Skin of body (tissue), 2 donors: ENCODE measurements around the gene VWA3A. TPM values are rescaled to one million over a fixed set of nuclear protein-coding genes. Genes with fewer than 3 reads are reported as not detected.
"Not testable (repeated sequence)": the region's sequence is repeated elsewhere in the genome, so short reads cannot be mapped to it uniquely, and the experiment has no call there.

Experiments
- DNase-seq: peaks from one replicate; lab custom pipeline; 2025; lab: John Stamatoyannopoulos, UW
- total RNA-seq: library from RNA; depleted of rRNA; stranded (reverse); fragments of >200 nt; gene quantifications from one replicate; pipeline ENCODE4 v1.2.3, GENCODE V29; 2014

The VWA3A gene
- total RNA-seq, 1 donor from 2014 or later: 0.79 TPM

GRCh38 chr16:22089910-22090309 is 2.4 kb upstream of the VWA3A start:
- DNase-seq: no peak

GRCh38 chr16:22091721-22092120 is 620 bp upstream of the VWA3A start:
- no peak for DNase-seq

GRCh38 chr16:22093331-22093730 is 990 bp downstream of the VWA3A start:
- no peak for DNase-seq

- no peak for DNase-seq
Measured at GRCh38 chr16:22093996-22094395, 1.7 kb downstream of the VWA3A start.

- no peak for DNase-seq
Measured at GRCh38 chr16:22098405-22099255, 6.3 kb downstream of the VWA3A start.

- DNase-seq: no peak
Measured at GRCh38 chr16:22099256-22099975, 7.1 kb downstream of the VWA3A start.

GRCh38 chr16:22103441-22103840 is 11.1 kb downstream of the VWA3A start:
- DNase-seq: no peak

GRCh38 chr16:22109258-22109898 is 17.0 kb downstream of the VWA3A start:
- no peak for DNase-seq

- DNase-seq: not testable (repeated sequence)
Measured at GRCh38 chr16:22111629-22112028, 19.3 kb downstream of the VWA3A start.

GRCh38 chr16:22116095-22116700 is 23.9 kb downstream of the VWA3A start:
- no peak for DNase-seq

- no peak for DNase-seq
Measured at GRCh38 chr16:22117609-22118008, 25.3 kb downstream of the VWA3A start.

GRCh38 chr16:22120440-22120839 is 28.1 kb downstream of the VWA3A start:
- DNase-seq: no peak

GRCh38 chr16:22122239-22122638 is 29.9 kb downstream of the VWA3A start:
- no peak for DNase-seq

- DNase-seq: no peak
Measured at GRCh38 chr16:22123146-22123545, 30.8 kb downstream of the VWA3A start.

GRCh38 chr16:22123759-22124490 is 31.6 kb downstream of the VWA3A start:
- no peak for DNase-seq

GRCh38 chr16:22124583-22125284 is 32.4 kb downstream of the VWA3A start:
- no peak for DNase-seq

GRCh38 chr16:22126037-22126558 is 33.8 kb downstream of the VWA3A start:
- no peak for DNase-seq

- DNase-seq: not testable (repeated sequence)
Measured at GRCh38 chr16:22128537-22128936, 36.2 kb downstream of the VWA3A start.

- no peak for DNase-seq
Measured at GRCh38 chr16:22130528-22130927, 38.2 kb downstream of the VWA3A start.

GRCh38 chr16:22132801-22133200 is 40.5 kb downstream of the VWA3A start:
- no peak for DNase-seq
